Hematopoietic multipotent progenitor cell treated with erythropoietin and hydrocortisone succinate and interleukin-3 and kit ligand, for 15 days (in vitro differentiated cells): Measurements from ENCODE around the gene MRPL14.
"Not testable (repeated sequence)": the region's sequence is repeated elsewhere in the genome, so short reads cannot be mapped to it uniquely, and the experiment has no call there.

Experiments used
- DNase-seq: peaks from one replicate; pipeline ENCODE4 v3.0.0-alpha.2; 2015; ENCODE audit warnings: low spot score

Gene MRPL14

GRCh38 chr6:44097782-44098317 lies 29.4 kb downstream of the MRPL14 start:
- no peak for DNase-seq

GRCh38 chr6:44096612-44097011 lies 30.6 kb downstream of the MRPL14 start:
- peak; percentile 88 for DNase-seq

GRCh38 chr6:44095243-44095623 lies 32.0 kb downstream of the MRPL14 start:
- not testable (repeated sequence) for DNase-seq

- no peak for DNase-seq
Observed at GRCh38 chr6:44094403-44095242, 32.6 kb downstream of the MRPL14 start.

GRCh38 chr6:44093750-44094402 lies 33.4 kb downstream of the MRPL14 start:
- DNase-seq = no peak

GRCh38 chr6:44093066-44093465 lies 34.2 kb downstream of the MRPL14 start:
- no peak for DNase-seq

GRCh38 chr6:44091981-44092884 lies 35.0 kb downstream of the MRPL14 start:
- no peak for DNase-seq

- not testable (repeated sequence) for DNase-seq
Observed at GRCh38 chr6:44091356-44091755, 35.9 kb downstream of the MRPL14 start.

- DNase-seq = no peak
Observed at GRCh38 chr6:44090465-44090864, 36.8 kb downstream of the MRPL14 start.

GRCh38 chr6:44088827-44089590 lies 38.2 kb downstream of the MRPL14 start:
- DNase-seq = no peak

GRCh38 chr6:44087623-44088022 lies 39.6 kb downstream of the MRPL14 start:
- DNase-seq = no peak

GRCh38 chr6:44086931-44087574 lies 40.2 kb downstream of the MRPL14 start:
- DNase-seq = no peak

- no peak for DNase-seq
Observed at GRCh38 chr6:44085219-44085618, 42.0 kb downstream of the MRPL14 start.

GRCh38 chr6:44084231-44085014 lies 42.8 kb downstream of the MRPL14 start:
- DNase-seq = no peak

- no peak for DNase-seq
Observed at GRCh38 chr6:44082872-44083321, 44.4 kb downstream of the MRPL14 start.

- DNase-seq = no peak
Observed at GRCh38 chr6:44081753-44082152, 45.5 kb downstream of the MRPL14 start.

GRCh38 chr6:44080561-44081521 lies 46.4 kb downstream of the MRPL14 start:
- DNase-seq = no peak

GRCh38 chr6:44079672-44080071 lies 47.6 kb downstream of the MRPL14 start:
- no peak for DNase-seq
